IMR-90 (cell line): Measurements from ENCODE around the gene NAGK.
"Not testable (repeated sequence)": the region's sequence is repeated elsewhere in the genome, so short reads cannot be mapped to it uniquely, and the experiment has no call there.

Experiments used
- CTCF ChIP-seq: conservative IDR thresholded peaks from 2 replicates; pipeline ENCODE4 v1.5.1; 2012; ENCODE audit warnings: mild to moderate bottlenecking, low read depth, low read length, improper control_type of control experiment
- POLR2A ChIP-seq: IDR thresholded peaks from 2 replicates; pipeline ENCODE4 v1.6.1; 2012; ENCODE audit warnings: mild to moderate bottlenecking, low read depth, low read length
- RFX5 ChIP-seq: IDR thresholded peaks from 2 replicates; pipeline ENCODE4 v1.8.0; 2012; ENCODE audit warnings: low read depth, mild to moderate bottlenecking, low read length, moderate library complexity
- SMC3 ChIP-seq: fragments of 150-350 bp; IDR thresholded peaks from 2 replicates; pipeline ENCODE4 v1.6.1; 2016; ENCODE audit warnings: low read depth, mild to moderate bottlenecking, antibody characterized with exemption, low read length, moderate library complexity

- TF ChIP-seq RFX5, CTCF, SMC3, POLR2A: not testable (repeated sequence)
Observed at GRCh38 chr2:71091808-71092207, 23.4 kb downstream of the NAGK start.
